SK-N-SH (cell line): ENCODE results near the gene PDZK1IP1.

Source experiments
- EP300 ChIP-seq, 2 experiments: IDR thresholded peaks; 2 replicates each; pipeline versions ENCODE4 v1.4.0 to v1.6.1; 2012; ENCODE audit warnings: borderline replicate concordance in 1 of 2, low read depth in 1 of 2, low read length in 1 of 2
- GABPA ChIP-seq: IDR thresholded peaks from 2 replicates; pipeline ENCODE4 v1.4.0; 2012; ENCODE audit warnings: low read depth, mild to moderate bottlenecking
- GATA2 ChIP-seq: sonication (generic); formaldehyde crosslinking; IDR thresholded peaks from 2 replicates; pipeline ENCODE4 v1.5.0; 2020; ENCODE audit warnings: mild to moderate bottlenecking, missing genetic modification reagents
- JUND ChIP-seq: IDR thresholded peaks from 2 replicates; pipeline ENCODE4 v1.4.0; 2012
- NFIC ChIP-seq: IDR thresholded peaks from 2 replicates; pipeline ENCODE4 v1.4.0; 2012; ENCODE audit warnings: borderline replicate concordance
- POLR2AphosphoS5 ChIP-seq: IDR thresholded peaks from 2 replicates; pipeline ENCODE4 v1.6.1; 2012; ENCODE audit warnings: low read depth, low read length
- SIN3A ChIP-seq: IDR thresholded peaks from 2 replicates; pipeline ENCODE4 v1.6.1; 2012; ENCODE audit warnings: low read depth, mild to moderate bottlenecking, low read length, moderate library complexity, borderline replicate concordance
- TAF1 ChIP-seq: IDR thresholded peaks from 2 replicates; pipeline ENCODE4 v1.6.1; 2012; ENCODE audit warnings: low read depth, mild to moderate bottlenecking, low read length, moderate library complexity, borderline replicate concordance
- TEAD4 ChIP-seq: IDR thresholded peaks from 2 replicates; pipeline ENCODE4 v1.4.0; 2012; ENCODE audit warnings: mild to moderate bottlenecking, borderline replicate concordance; ENCODE audit not compliant: insufficient read depth
- TF ChIP-seq, protein P1 (sequence below): fragments of 200-600 bp; sonication (generic); IDR thresholded peaks from 2 replicates; pipeline ENCODE4 v1.6.1; 2017; ENCODE audit warnings: antibody characterized with exemption, mild to moderate bottlenecking, moderate library complexity
- TF ChIP-seq, protein P2 (sequence below): IDR thresholded peaks from 2 replicates; pipeline ENCODE4 v1.4.0; 2012; ENCODE audit warnings: low read depth, borderline replicate concordance

DNA sequence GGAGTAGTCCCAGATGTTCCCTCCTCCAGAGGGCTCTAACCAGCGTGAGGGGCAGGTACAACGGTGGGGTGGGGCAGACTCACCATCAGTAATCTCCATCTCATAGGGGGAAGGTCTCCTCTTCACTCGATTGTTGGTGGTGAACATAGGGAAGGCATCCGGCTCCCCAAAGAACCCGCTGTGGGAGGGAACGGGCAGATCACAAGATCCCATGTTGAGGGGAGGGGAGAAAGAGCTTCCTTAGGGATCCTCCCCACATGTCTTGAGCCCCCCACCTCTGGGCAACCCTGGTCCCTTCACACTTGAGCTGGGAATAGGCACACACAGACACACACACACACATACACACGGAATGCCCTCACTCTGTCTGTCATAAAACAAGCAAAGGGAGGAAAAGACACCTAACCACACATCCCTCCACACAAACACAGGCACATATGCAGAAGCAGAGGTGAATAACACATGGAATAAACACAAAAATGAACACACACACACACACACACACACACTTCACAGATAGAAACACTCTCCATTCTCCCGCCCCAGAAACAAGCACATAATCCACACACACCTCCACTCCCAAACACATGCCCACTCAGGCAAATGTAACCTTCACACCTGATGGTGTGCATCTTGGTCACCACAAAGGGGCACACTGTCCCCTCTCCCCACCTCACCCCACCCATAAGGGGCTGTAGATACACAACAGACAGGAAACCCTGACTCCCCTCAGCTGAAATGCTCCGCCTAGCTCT is 34.3 kb upstream of the PDZK1IP1 start:
- TF ChIP-seq JUND (no peak), GATA2 (CRISPR knock-in tag) (no peak), EP300 (IDR thresholded peaks at IDR 0.05; ENCODE audit: borderline replicate concordance in 1 of 2, low read depth in 1 of 2, low read length in 1 of 2) (no peak), POLR2AphosphoS5 (no peak), NFIC (no peak), GABPA (no peak), TAF1 (no peak), SIN3A (no peak), TEAD4 (no peak)
- TF ChIP-seq, protein P1, sequence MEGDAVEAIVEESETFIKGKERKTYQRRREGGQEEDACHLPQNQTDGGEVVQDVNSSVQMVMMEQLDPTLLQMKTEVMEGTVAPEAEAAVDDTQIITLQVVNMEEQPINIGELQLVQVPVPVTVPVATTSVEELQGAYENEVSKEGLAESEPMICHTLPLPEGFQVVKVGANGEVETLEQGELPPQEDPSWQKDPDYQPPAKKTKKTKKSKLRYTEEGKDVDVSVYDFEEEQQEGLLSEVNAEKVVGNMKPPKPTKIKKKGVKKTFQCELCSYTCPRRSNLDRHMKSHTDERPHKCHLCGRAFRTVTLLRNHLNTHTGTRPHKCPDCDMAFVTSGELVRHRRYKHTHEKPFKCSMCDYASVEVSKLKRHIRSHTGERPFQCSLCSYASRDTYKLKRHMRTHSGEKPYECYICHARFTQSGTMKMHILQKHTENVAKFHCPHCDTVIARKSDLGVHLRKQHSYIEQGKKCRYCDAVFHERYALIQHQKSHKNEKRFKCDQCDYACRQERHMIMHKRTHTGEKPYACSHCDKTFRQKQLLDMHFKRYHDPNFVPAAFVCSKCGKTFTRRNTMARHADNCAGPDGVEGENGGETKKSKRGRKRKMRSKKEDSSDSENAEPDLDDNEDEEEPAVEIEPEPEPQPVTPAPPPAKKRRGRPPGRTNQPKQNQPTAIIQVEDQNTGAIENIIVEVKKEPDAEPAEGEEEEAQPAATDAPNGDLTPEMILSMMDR, result no peak
- TF ChIP-seq, protein P2, sequence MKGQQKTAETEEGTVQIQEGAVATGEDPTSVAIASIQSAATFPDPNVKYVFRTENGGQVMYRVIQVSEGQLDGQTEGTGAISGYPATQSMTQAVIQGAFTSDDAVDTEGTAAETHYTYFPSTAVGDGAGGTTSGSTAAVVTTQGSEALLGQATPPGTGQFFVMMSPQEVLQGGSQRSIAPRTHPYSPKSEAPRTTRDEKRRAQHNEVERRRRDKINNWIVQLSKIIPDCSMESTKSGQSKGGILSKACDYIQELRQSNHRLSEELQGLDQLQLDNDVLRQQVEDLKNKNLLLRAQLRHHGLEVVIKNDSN, result no peak
